HL-60 (cell line): Measurements from ENCODE around the gene ARHGEF11.

Experiments used
- CTCF ChIP-seq: IDR thresholded peaks from one replicate; pipeline ENCODE4 v1.5.1; 2011; ENCODE audit warnings: low read length, control low read depth, inconsistent platforms; ENCODE audit not compliant: insufficient read depth
- POLR2AphosphoS5 ChIP-seq: IDR thresholded peaks from 2 replicates; pipeline ENCODE4 v1.6.1; 2012; ENCODE audit warnings: low read depth
- REST ChIP-seq: IDR thresholded peaks from 2 replicates; pipeline ENCODE4 v1.6.1; 2012; ENCODE audit warnings: low read depth; ENCODE audit not compliant: insufficient replicate concordance

GRCh38 chr1:156959925-156960324 lies 85.6 kb downstream of the ARHGEF11 start:
- TF ChIP-seq CTCF, result no peak
- TF ChIP-seq REST, result no peak
- TF ChIP-seq POLR2AphosphoS5, result no peak
